Activated CD4-positive, alpha-beta T cell treated with anti-CD3 and anti-CD28 coated beads for 36 hours (primary cell): Measurements from ENCODE around the gene FANCI. TPM values are rescaled to one million over a fixed set of nuclear protein-coding genes. Genes with fewer than 3 reads are reported as not detected.
A peak's percentile ranks its signal among the peaks of the same experiment; 100 is the strongest.

Experiments
- ATAC-seq: fragments of 200-7000 bp; cut with Tn5 transposase; one replicate; pipeline ENCODE4 v1.10.0; 2021; ENCODE audit warnings: mild to moderate bottlenecking, moderate library complexity
- CTCF ChIA-PET: fragments of 350-600 bp; sonication (Branson Sonifier 250); formaldehyde crosslinking; loops from one replicate; lab custom pipeline; 2021; ENCODE audit warnings: antibody characterized with exemption; lab: Charles Lee
- POLR2A ChIA-PET: fragments of 350-600 bp; sonication (Branson Sonifier 250); formaldehyde crosslinking; loops from one replicate; lab custom pipeline; 2021; ENCODE audit warnings: antibody characterized with exemption, inconsistent platforms; lab: Charles Lee
- DNase-seq: peaks from one replicate; pipeline ENCODE4 v3.0.0-alpha.2; 2020
- H3K27ac Mint-ChIP-seq: one replicate; pipeline ENCODE4 v1.8.0; 2021; ENCODE audit warnings: mixed read lengths
- H3K27me3 Mint-ChIP-seq: one replicate; pipeline ENCODE4 v1.8.0; 2021; ENCODE audit warnings: mixed read lengths
- H3K36me3 Mint-ChIP-seq: one replicate; pipeline ENCODE4 v1.8.0; 2021; ENCODE audit warnings: low read depth, mixed read lengths
- H3K4me1 Mint-ChIP-seq: one replicate; pipeline ENCODE4 v1.8.0; 2021; ENCODE audit warnings: mixed read lengths
- H3K4me3 Mint-ChIP-seq: one replicate; pipeline ENCODE4 v1.8.0; 2021; ENCODE audit warnings: mild to moderate bottlenecking, moderate library complexity, mixed read lengths
- H3K9me3 Mint-ChIP-seq: one replicate; pipeline ENCODE4 v1.8.0; 2021; ENCODE audit warnings: low read depth, mixed read lengths
- intact Hi-C, 2 experiments: fragments of 100-400 bp; cut with DNase I in 1 of 2; cut with micrococcal nuclease in 1 of 2; formaldehyde crosslinking; loops; one replicate each; pipeline versions ENCODE4 v1.14.2 to v1.15.1; 2022 to 2024; cut with DNase I, micrococcal nuclease
- total RNA-seq, 2 experiments: library from RNA; stranded (reverse); gene quantifications; one replicate each; pipeline ENCODE4 v1.2.3, GENCODE V29; 2021

Gene FANCI
- 100 to 1,000 TPM; 150 to 199 TPM for total RNA-seq

DNA sequence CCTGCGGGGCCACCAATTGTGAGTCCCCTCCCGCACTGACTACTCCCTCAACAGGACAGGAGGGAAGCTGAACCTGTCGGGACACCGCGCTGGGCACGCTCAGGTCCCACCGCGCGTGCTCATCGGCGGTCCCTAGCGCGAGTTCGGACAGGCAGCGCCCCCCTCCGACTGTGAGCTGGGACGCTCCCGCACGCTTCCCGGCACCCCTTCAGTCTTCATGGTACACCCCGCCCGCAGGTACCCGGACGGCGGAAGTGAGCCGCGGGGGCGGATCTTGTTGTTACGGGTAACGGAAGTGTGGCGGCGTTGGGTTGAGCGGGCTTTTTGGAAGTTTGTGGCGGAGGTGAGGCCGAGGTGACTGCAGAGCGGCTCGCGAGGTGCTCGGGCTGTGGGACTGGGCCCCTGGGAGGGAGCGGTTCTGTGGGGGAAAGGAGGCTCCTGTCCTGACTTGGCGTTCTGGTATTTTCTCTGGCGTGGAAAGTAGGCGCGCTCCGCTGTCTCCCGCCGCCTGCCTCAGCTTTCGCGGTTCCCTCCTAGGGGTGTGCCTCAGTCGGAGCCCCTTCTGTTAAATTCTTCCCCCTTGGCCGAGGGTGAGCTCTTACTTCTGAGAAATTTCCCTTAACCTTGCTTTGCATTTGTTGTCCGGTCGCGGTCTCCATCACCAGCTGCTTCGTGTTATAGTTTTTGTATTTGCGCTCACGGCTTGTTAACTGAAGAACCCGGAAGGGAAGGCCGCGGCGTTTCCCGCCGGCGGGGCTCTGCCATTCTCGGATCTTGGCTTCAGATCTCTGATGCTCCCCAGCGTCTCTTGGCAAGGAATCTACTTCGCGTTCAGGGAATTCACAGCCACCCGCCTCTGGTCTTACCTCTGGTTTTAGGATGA, at the start of gene FANCI:
Gene FANCI, plus strand, starts transcription at position 289 of the 883 bp plus-strand sequence. CDS start 3,669 bp downstream, outside the sequence.
- peak; percentile 98 for DNase-seq
- ATAC-seq, result peak; percentile 96
- Mint-ChIP-seq H3K4me1 (peaks cover 29% of the 10 kb centered on the region), H3K27ac (peak within 1 kb of the TSS; percentile 93), H3K9me3 (no peaks in the 10 kb centered on the region), H3K27me3 (no peaks in the 10 kb centered on the region), H3K4me3 (peak within 1 kb of the TSS; percentile 93), H3K36me3 (peaks cover 45% of the 10 kb centered on the region)
- intact Hi-C loops, result loop anchor here (1.0 to 10.0 kb wide), 11 partner anchors 37 to 698 kb away; partner anchors contain the start of genes POLG (in 2 of the 2), ABHD2 (in 1 of the 2), AEN (in 1 of the 2) and DET1 (in 1 of the 2)
- CTCF ChIA-PET, result interaction anchor here (0.6 to 1.8 kb wide), 10 partner anchors 37 to 156 kb away, joined by 3 to 10 read pairs (median 3); partner anchors contain the start of gene ABHD2
- POLR2A ChIA-PET, result no interaction called here

DNA sequence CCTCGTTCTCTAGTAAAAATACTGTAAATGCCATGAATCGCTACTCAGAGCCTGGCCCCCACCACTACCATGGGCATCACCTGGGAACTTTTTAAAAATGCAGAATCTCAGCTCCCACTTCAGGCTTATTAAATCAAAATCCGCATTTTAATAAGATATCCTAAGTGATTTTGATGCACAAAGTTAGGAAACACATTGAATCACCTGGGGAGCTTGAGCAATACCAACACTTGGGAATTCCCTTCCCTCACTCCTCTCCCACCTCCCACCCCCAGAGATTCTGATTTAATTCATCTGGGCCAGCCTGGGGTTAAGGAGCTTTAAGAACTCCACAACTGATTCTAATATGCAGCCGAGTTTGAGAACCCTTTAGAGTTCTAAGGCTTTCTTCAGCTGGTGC, 49.2 kb upstream of the FANCI start:
- Mint-ChIP-seq H3K9me3 (no peaks in the 10 kb centered on the region), H3K4me3 (no peak overlapping the region), H3K36me3 (peaks cover 48% of the 10 kb centered on the region), H3K27ac (no peak overlapping the region), H3K4me1 (peaks cover 31% of the 10 kb centered on the region), H3K27me3 (no peaks in the 10 kb centered on the region)
- intact Hi-C loops, result no loop called here
- DNase-seq (no peak), ATAC-seq (no peak)
- ChIA-PET CTCF (interaction anchor here (1.0 to 6.7 kb wide), 4 partner anchors 12 to 27 kb away, joined by 3 to 57 read pairs (median 12); no protein-coding TSS in a partner anchor), POLR2A (no interaction called here)

DNA sequence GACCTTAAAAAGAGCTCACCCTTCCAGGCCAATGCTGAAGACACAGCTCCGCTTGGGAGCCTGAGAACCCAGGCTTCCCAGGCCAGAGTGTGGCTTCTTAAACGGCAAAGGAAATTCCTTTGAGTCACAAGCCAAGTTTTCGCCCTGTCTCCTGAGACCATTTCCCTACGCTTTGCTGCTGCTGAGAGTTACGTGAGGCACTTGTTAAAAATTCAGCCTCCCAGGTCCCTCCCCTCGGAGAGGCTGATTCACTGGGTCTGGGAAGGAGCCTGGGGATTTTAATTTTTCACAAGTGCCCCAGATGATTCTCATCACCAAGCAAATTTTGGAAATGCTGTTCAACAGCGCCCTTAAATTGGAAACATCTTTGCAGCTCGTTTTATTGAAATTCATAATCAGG, 47.9 kb upstream of the FANCI start:
- CTCF ChIA-PET, result interaction anchor here (1.8 to 6.7 kb wide), 3 partner anchors 11 to 28 kb away, joined by 5 to 57 read pairs (median 19); no protein-coding TSS in a partner anchor
- ATAC-seq, result no peak

DNA sequence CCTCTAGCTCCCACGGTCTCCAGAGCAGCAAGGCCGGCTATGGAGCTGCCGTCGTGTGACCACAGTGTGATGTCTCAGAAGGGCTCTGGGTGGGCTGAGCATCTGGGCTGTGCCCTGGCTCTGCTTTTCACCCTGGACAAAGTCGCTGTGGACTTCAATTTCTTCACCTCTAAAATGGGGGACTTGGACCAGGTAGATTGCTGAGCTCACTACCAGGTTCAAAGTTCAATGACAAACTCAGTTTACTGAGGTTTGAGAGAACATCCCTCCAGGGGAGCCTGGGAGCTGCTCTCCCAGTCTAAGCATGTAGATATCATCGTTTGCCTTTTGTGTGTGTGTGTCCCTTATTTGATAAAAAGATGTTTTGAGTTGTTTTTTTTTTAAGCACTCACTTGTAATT, 47.5 kb upstream of the FANCI start:
- no peak for DNase-seq
- ChIA-PET CTCF (interaction anchor here (4.1 to 6.7 kb wide), 2 partner anchors 10 to 18 kb away, joined by 19 to 57 read pairs; no protein-coding TSS in a partner anchor), POLR2A (interaction anchor here (0.6 kb wide), 2 partner anchors 79 to 122 kb away, joined by 8 read pairs; no protein-coding TSS in a partner anchor)
- Mint-ChIP-seq H3K27me3 (no peaks in the 10 kb centered on the region), H3K9me3 (no peaks in the 10 kb centered on the region), H3K36me3 (peaks cover 40% of the 10 kb centered on the region), H3K27ac (no peak overlapping the region), H3K4me3 (no peak overlapping the region), H3K4me1 (peaks cover 31% of the 10 kb centered on the region)
- ATAC-seq, result no peak
- intact Hi-C loops, result no loop called here

More for the DNA sequence above, 47.9 kb upstream of the FANCI start:
- peaks cover 31% of the 10 kb centered on the region for H3K4me1 Mint-ChIP-seq
- POLR2A ChIA-PET, result interaction anchor here (0.6 kb wide), 2 partner anchors 78 to 123 kb away, joined by 8 read pairs; no protein-coding TSS in a partner anchor
- H3K4me3 Mint-ChIP-seq, result no peak overlapping the region
- H3K27ac Mint-ChIP-seq, result no peak overlapping the region
- H3K36me3 Mint-ChIP-seq, result peaks cover 42% of the 10 kb centered on the region
- DNase-seq, result no peak
- H3K9me3 Mint-ChIP-seq, result no peaks in the 10 kb centered on the region
- intact Hi-C loops, result no loop called here
- H3K27me3 Mint-ChIP-seq, result no peaks in the 10 kb centered on the region

DNA sequence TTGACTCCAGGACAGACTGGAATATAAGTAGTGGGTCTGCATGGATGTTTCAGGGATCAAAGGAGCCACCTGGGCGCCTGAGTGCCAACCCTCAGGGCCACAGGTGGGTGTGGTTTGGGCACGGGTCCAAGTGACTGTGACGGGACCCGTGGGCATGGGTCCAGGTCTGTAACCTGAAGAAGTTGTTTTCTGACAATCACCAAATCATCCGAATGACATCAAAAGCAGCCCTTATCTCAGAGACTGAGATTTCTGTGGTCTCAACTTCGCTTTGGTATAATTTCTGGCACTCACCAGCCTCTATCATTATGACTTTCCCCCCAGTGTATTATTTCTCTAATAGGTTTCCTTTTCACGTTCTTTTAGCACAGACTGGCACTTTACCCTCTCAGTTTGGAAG, 46.8 kb upstream of the FANCI start:
- ChIA-PET POLR2A (interaction anchor here (1.4 kb wide), 1 partner anchor 48 kb away, joined by 3 read pairs; no protein-coding TSS in a partner anchor), CTCF (interaction anchor here (4.1 to 6.7 kb wide), 2 partner anchors 9 to 19 kb away, joined by 19 to 57 read pairs; no protein-coding TSS in a partner anchor)
- peak overlapping the region; percentile 4 for H3K4me3 Mint-ChIP-seq
- intact Hi-C loops, result loop anchor here (1.0 kb wide), 2 partner anchors 17 to 30 kb away; no protein-coding TSS in a partner anchor
- no peaks in the 10 kb centered on the region for H3K27me3 Mint-ChIP-seq
- H3K36me3 Mint-ChIP-seq, result peaks cover 40% of the 10 kb centered on the region
- no peaks in the 10 kb centered on the region for H3K9me3 Mint-ChIP-seq
- peaks cover 31% of the 10 kb centered on the region for H3K4me1 Mint-ChIP-seq
- peak; percentile 71 for ATAC-seq
- peak overlapping the region; percentile 75 for H3K27ac Mint-ChIP-seq
- peak; percentile 78 for DNase-seq

DNA sequence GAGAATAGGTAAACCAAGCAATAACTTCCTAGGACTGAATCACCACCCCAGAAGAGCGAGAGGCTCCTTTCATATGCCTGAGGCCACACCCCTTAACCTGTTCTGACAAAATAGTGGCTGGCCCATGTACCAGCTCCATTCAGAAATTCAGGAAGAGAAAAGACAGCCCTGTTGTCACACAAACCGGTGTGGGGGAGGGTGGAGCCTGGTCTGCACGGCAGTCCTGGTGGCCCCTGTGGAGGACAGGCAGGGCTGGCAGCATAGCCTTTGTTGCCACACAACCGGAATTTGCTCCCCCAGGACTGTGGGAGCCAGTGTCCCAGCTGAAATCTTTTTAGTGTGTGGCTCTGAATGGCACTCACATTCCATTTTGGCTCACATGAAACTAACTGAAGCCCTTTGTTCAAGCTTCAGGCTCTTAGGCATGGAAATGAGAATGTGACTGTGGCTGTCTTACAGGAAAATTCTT, 46.2 kb upstream of the FANCI start:
- ChIA-PET CTCF (interaction anchor here (0.6 to 6.7 kb wide), 3 partner anchors 9 to 68 kb away, joined by 4 to 57 read pairs (median 19); no protein-coding TSS in a partner anchor), POLR2A (interaction anchor here (1.4 kb wide), 1 partner anchor 47 kb away, joined by 3 read pairs; no protein-coding TSS in a partner anchor)
- peak overlapping the region; percentile 4 for H3K4me3 Mint-ChIP-seq
- H3K27me3 Mint-ChIP-seq, result no peaks in the 10 kb centered on the region
- peaks cover 33% of the 10 kb centered on the region for H3K4me1 Mint-ChIP-seq
- DNase-seq (peak; percentile 62), ATAC-seq (peak; percentile 90)
- H3K27ac Mint-ChIP-seq, result peak overlapping the region; percentile 75
- peaks cover 40% of the 10 kb centered on the region for H3K36me3 Mint-ChIP-seq
- intact Hi-C loops, result loop anchor here (1.0 kb wide), 2 partner anchors 17 to 30 kb away; no protein-coding TSS in a partner anchor
- H3K9me3 Mint-ChIP-seq, result no peaks in the 10 kb centered on the region

GRCh38 chr15:89198196-89198595, 45.6 kb upstream of the FANCI start:
- Mint-ChIP-seq H3K9me3 (no peaks in the 10 kb centered on the region), H3K27me3 (no peaks in the 10 kb centered on the region), H3K27ac (peak overlapping the region; percentile 33), H3K4me1 (peaks cover 28% of the 10 kb centered on the region), H3K36me3 (peaks cover 35% of the 10 kb centered on the region), H3K4me3 (no peak overlapping the region)
- intact Hi-C loops, result no loop called here
- DNase-seq, result no peak
- ChIA-PET CTCF (interaction anchor here (4.1 to 6.7 kb wide), 2 partner anchors 8 to 20 kb away, joined by 19 to 57 read pairs; no protein-coding TSS in a partner anchor), POLR2A (interaction anchor here (1.4 kb wide), 1 partner anchor 47 kb away, joined by 3 read pairs; no protein-coding TSS in a partner anchor)
- peak; percentile 31 for ATAC-seq

- Mint-ChIP-seq H3K9me3 (no peaks in the 10 kb centered on the region), H3K36me3 (peaks cover 34% of the 10 kb centered on the region), H3K4me1 (peaks cover 36% of the 10 kb centered on the region), H3K27me3 (no peaks in the 10 kb centered on the region), H3K27ac (peak overlapping the region; percentile 33), H3K4me3 (no peak overlapping the region)
- intact Hi-C loops, result no loop called here
- POLR2A ChIA-PET, result no interaction called here
- CTCF ChIA-PET, result interaction anchor here (0.5 to 6.7 kb wide), 4 partner anchors 8 to 68 kb away, joined by 3 to 57 read pairs (median 4); no protein-coding TSS in a partner anchor
- ATAC-seq (no peak), DNase-seq (no peak)
Observed at GRCh38 chr15:89198934-89199333, 44.8 kb upstream of the FANCI start.

DNA sequence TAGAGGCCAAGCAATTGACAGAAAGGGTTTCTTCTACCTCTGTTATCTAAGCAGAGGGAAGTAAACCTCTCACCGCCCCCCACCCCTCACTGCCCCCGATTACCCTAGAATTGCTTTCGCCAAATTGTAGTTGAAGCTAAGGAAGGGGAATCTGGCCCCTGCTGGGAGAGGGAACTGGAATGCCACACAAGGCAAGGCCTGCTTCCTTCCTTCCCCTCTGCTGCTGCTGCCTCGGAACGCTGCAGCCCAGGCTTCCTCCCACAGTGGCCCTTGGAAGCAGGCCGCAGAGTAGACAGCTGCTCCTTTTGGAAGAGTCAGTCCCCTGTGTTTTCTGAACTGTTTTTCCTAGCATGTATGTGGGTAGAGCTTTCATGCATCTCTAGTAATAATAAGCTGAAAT, 44.0 kb upstream of the FANCI start:
- H3K4me3 Mint-ChIP-seq, result no peak overlapping the region
- intact Hi-C loops, result no loop called here
- H3K27me3 Mint-ChIP-seq, result no peaks in the 10 kb centered on the region
- H3K36me3 Mint-ChIP-seq, result peaks cover 28% of the 10 kb centered on the region
- peaks cover 43% of the 10 kb centered on the region for H3K4me1 Mint-ChIP-seq
- no peaks in the 10 kb centered on the region for H3K9me3 Mint-ChIP-seq
- ATAC-seq (no peak), DNase-seq (no peak)
- CTCF ChIA-PET, result interaction anchor here (0.6 to 1.6 kb wide), 3 partner anchors 12 to 163 kb away, joined by 3 to 4 read pairs (median 4); no protein-coding TSS in a partner anchor
- no peak overlapping the region for H3K27ac Mint-ChIP-seq
- POLR2A ChIA-PET, result no interaction called here

- no peaks in the 10 kb centered on the region for H3K9me3 Mint-ChIP-seq
- peaks cover 47% of the 10 kb centered on the region for H3K4me1 Mint-ChIP-seq
- no peak overlapping the region for H3K27ac Mint-ChIP-seq
- H3K4me3 Mint-ChIP-seq, result no peak overlapping the region
- POLR2A ChIA-PET, result no interaction called here
- no peak for DNase-seq
- CTCF ChIA-PET, result interaction anchor here (0.6 to 1.6 kb wide), 3 partner anchors 12 to 163 kb away, joined by 3 to 4 read pairs (median 4); no protein-coding TSS in a partner anchor
- H3K27me3 Mint-ChIP-seq, result no peaks in the 10 kb centered on the region
- H3K36me3 Mint-ChIP-seq, result peaks cover 28% of the 10 kb centered on the region
- intact Hi-C loops, result no loop called here
- no peak for ATAC-seq
Observed at GRCh38 chr15:89200182-89200581, 43.6 kb upstream of the FANCI start.
